Activated T-cell treated with anti-CD3 and anti-CD28 coated beads for 4 hours (primary cell): ENCODE data around the gene GJB4.
"Not testable (repeated sequence)": the region's sequence is repeated elsewhere in the genome, so short reads cannot be mapped to it uniquely, and the experiment has no call there.

Source experiments
- DNase-seq: peaks from one replicate; pipeline ENCODE4 v3.0.0-alpha.2; 2020

The GJB4 gene

DNA sequence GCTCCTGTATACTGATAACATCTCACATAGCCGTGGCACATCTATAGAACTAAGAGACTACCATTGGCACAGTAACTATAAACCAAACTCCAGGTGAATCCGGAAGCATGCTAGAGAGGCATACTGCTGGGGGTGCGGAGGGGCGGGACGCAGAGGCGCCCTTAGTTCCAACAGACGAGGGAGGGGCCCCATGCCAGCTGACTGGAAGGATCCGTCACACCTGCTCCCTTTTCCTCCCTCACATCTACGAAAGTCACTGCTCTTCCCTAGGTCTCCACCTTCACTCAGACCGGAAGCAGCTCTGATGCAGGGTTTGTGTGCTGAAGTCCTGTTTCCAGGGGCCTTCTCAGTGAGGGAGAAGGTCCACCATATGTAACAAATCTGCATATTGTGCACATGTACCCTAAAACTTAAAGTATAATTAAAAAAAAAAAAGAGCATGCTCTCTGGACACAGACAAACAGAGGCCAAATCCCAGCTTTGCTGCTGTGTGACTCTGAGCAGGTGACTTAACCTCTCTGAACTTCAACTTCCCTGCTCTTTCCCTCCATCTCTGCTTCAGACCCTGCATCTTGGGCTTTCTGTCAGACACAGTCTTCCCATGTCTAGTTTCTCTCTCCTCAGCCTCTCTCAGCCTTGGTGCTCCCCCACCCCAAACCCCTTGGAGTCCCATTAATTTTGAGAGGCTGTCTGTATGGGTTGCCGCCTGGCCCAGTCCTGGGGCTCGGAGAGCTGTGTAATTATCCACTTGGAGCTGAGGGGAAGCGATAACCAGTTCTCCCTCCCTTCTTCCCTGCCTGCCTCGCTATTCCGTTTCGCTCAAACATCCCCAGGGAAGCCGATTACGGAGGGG is 12.5 kb upstream of the GJB4 start:
- DNase-seq: no peak

DNA sequence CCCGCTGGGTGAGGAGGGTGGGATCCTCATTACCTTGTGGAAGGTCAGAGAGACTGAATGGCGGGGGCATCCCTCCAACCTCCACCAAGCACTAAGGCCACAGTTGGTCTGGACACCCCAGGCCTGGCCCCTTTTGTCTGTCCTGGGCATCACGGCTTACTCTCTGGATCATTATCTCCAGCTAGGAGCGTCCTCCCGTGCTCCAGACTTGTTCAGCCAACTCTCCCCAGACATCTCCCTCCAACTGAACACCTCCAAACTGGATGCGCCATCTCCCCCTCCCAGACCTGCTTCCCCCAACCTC is 11.9 kb upstream of the GJB4 start:
- DNase-seq: no peak

GRCh38 chr1:34749992-34750391 is 9.5 kb upstream of the GJB4 start:
- DNase-seq: no peak

DNA sequence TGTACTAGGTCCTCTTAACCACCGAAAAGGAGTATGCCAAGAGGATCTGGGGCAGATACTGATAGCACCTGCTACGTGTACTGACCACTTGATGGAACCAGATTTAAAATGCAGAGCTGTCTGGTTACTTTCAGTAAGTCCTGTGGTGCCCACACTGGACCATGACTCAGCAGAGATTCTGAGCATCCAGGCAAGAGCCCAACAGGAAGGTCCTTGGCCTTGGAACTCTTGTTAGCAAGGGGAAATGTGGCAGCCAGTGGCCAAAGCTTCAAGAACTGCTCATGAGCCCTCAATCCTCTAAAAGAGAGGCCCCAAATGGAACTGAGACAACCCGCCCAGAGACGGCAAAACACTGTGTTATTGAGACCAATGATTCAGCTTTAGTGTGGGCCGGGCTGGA is 8.9 kb upstream of the GJB4 start:
- no peak for DNase-seq

- no peak for DNase-seq
Observed at GRCh38 chr1:34753163-34753562, 6.4 kb upstream of the GJB4 start.

DNA sequence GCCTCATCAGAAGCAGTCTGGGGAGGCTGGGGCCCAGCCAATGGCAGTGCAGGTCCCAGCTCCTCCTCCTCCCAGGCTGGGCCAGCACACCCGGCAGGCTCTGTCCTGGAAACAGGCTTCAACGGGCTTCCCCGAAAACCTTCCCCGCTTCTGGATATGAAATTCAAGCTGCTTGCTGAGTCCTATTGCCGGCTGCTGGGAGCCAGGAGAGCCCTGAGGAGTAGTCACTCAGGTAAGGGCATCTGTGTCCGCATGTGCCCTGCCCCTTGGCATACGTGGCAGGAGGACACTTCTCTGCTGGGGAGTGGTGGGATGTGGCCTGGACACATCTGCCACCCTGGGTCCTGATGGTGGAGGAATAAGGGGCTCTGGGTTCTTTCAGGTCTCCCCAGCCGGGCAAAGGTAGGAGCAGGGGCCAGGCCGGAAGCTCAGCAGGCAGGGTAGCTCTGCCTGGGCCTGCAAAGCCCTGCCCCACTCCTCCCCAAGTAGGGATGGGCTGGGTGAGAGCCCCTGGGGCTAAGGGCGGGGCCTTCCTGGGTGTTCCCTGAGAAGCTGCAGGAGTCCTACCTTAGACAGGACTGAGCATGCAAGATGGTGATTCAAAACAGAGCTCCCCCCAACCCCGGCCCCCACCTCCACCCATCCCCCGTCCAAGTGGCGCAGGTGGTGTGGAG is 4.4 kb upstream of the GJB4 start, which contains the start of gene GJB5:
TSS of gene GJB5 (plus strand) at position 84 of the 674 bp plus-strand sequence. CDS start 2,284 bp downstream, outside the sequence.
- DNase-seq: no peak

DNA sequence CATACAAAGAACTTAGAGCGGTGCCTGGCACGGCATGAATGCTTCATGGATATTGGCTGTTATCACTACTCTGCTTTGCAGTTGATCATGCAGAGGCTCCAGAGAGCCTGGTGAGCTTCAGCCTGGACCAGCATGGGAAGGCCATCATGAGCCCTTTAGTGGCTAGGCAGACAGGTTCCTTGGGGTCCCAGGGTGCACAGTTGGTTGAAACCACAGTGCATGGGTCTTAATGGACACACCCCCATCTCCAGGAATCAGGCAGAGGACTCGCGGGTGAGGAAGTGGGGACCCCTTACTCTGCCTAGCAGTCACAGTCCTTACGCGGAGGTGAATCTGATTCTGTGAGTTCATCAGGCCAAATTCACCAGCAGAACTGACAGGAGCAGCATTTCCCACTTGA is 3.6 kb upstream of the GJB4 start:
- no peak for DNase-seq

DNA sequence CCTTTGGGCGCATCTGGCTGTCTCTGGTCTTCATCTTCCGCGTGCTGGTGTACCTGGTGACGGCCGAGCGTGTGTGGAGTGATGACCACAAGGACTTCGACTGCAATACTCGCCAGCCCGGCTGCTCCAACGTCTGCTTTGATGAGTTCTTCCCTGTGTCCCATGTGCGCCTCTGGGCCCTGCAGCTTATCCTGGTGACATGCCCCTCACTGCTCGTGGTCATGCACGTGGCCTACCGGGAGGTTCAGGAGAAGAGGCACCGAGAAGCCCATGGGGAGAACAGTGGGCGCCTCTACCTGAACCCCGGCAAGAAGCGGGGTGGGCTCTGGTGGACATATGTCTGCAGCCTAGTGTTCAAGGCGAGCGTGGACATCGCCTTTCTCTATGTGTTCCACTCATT is 2.2 kb upstream of the GJB4 start:
- DNase-seq: no peak

DNA sequence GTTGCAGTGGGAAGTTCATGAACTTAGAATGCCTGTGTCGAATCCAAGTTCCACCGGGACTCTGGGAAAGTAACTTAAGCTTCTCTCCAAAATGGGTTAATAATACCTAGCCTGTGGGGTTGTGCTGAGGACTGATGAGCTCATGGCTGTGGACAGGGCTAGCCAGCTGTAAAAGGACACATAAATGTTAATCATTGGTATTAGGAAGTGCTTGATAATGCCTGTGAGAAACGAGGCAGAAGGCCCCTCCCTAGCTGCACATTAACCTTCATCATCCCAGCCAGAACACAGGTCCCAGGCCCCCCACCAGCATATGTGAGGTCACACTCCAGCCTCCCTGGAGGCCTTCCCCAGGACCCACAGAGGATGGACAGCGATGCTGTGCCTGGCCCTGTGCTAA is 789 bp upstream of the GJB4 start:
- no peak for DNase-seq

DNA sequence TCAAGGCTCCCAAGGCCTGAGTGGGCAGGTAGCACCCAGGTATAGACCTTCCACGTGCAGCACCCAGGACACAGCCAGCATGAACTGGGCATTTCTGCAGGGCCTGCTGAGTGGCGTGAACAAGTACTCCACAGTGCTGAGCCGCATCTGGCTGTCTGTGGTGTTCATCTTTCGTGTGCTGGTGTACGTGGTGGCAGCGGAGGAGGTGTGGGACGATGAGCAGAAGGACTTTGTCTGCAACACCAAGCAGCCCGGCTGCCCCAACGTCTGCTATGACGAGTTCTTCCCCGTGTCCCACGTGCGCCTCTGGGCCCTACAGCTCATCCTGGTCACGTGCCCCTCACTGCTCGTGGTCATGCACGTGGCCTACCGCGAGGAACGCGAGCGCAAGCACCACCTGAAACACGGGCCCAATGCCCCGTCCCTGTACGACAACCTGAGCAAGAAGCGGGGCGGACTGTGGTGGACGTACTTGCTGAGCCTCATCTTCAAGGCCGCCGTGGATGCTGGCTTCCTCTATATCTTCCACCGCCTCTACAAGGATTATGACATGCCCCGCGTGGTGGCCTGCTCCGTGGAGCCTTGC is 1.7 kb downstream of the GJB4 start:
- DNase-seq: no peak

DNA sequence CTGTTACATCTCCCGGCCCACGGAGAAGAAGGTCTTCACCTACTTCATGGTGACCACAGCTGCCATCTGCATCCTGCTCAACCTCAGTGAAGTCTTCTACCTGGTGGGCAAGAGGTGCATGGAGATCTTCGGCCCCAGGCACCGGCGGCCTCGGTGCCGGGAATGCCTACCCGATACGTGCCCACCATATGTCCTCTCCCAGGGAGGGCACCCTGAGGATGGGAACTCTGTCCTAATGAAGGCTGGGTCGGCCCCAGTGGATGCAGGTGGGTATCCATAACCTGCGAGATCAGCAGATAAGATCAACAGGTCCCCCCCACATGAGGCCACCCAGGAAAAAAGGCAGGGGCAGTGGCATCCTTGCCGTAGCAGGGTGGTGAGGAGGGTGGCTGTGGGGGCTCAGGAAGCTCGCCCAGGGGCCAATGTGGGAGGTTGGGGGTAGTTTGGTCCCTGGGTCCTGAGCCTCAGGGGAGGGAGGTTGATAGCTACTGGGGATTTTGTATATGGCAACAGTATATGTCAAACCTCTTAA is 2.3 kb downstream of the GJB4 start:
- DNase-seq: no peak

GRCh38 chr1:34762474-34763141 is 3.1 kb downstream of the GJB4 start:
- DNase-seq: no peak

GRCh38 chr1:34763142-34763781 is 3.7 kb downstream of the GJB4 start:
- no peak for DNase-seq

GRCh38 chr1:34768856-34769255 is 9.3 kb downstream of the GJB4 start:
- DNase-seq: no peak

- DNase-seq: no peak
Observed at GRCh38 chr1:34770891-34771504, 11.5 kb downstream of the GJB4 start.

DNA sequence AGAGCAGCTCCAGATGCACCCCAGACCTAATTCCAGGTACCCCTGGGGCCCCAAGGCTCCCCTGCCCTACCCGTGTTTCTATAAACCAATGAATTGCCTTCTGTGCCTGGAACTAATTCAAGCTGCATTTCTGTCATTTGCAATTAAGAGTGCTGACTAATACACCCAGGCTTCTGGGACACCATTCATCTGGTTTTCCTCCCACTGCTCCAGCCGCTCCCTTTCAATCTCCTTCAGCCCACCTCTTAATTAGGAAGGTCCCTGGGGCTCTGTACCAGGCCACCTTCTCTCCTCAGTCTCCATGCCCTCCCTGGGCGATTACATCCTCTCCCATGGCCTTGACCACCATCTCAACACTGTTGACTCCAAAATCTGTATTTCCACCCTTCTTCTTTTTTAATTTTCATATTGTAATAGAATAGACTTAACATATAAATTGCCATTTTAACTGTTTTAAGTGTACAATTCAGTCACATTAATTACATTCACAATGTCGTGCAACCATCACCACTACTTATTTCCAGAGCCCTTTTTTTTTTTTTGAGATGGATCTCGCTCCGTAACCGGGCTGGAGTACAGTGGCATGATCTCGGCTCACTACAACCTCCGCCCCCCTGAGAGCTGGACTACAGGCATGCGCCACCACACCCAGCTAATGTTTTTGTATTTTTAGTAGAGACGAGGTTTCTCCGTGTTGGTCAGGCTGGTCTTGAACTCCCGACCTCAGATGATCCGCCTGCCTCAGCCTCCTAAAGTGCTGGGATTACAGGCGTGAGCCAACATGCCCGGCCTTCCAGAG is 12.2 kb downstream of the GJB4 start:
- no peak for DNase-seq

GRCh38 chr1:34773114-34773513 is 13.6 kb downstream of the GJB4 start:
- not testable (repeated sequence) for DNase-seq

DNA sequence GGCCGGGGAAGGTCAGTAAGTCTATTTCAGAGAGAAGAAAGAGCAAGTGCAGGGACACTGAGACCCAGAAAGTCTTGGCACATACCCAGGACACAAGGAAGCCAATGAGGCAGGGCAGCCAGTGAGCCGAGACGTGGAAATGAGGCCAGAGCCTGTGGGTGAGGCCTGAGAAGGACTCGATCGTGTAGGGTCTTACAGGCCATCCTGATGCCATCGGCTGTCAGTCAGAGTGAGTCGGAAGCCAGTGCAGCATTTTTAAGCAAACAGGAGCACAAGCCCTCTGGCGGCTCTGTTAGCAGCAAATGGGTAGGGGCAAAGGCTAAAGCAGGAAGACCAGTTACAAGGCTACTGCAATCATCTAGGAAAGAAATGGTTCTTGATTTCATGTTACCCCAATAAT is 15.4 kb downstream of the GJB4 start:
- DNase-seq: no peak

GRCh38 chr1:34776911-34777310 is 17.4 kb downstream of the GJB4 start:
- no peak for DNase-seq

- DNase-seq: no peak
Observed at GRCh38 chr1:34777519-34778321, 18.2 kb downstream of the GJB4 start.

GRCh38 chr1:34778381-34778780 is 18.8 kb downstream of the GJB4 start:
- DNase-seq: no peak
